ENCODE data around the gene VAV1.

Gene VAV1

DNA sequence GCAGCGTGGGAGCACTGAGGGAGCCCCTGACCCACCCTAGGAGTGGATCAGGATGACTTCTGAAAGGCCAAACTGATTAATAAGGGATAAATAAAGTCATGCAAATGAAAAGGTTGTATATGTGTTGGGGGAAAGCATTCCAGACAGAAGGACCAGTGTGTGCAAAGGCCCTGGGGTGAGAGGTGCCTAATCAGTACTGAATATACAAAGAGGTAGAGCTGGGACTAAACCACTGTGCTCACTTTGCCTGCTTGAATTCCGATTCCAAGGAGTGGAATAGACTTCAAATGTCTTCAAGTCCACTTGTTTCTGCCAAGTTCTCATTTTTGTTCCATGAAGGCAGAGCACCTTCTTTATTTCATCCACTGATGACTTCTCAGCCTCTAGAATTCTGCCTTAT is 82.2 kb downstream of the VAV1 start:
- Histone ChIP-seq H3K36me3 (ENCODE audit: control insufficient read depth in 4 of 4, insufficient read depth in 4 of 4, low read length in 3 of 4) (peaks cover 12 to 63% (median 39%) of the 10 kb centered on the region in 4 experiments), H3K27me3 (replicated peaks in 2 of 5; ENCODE audit: control insufficient read depth in 4 of 5, insufficient read depth in 5 of 5, low read length in 4 of 5) (no peaks in the 10 kb centered on the region), H3K4me1 (ENCODE audit: control extremely low read depth in 1 of 4, control insufficient read depth in 4 of 4, insufficient read depth in 4 of 4, low read length in 3 of 4) (no peaks in the 10 kb centered on the region), H3K4me3 (ENCODE audit: control insufficient read depth in 1 of 7, extremely low read depth in 1 of 7, insufficient read depth in 4 of 7, low read depth in 2 of 7, low read length in 6 of 7) (no peak overlapping the region), H3K9me3 (ENCODE audit: control extremely low read depth in 1 of 5, control insufficient read depth in 4 of 5, insufficient read depth in 2 of 5, low read depth in 1 of 5, low read length in 4 of 5) (no peaks in the 10 kb centered on the region), H3K27ac (ENCODE audit: insufficient read depth in 1 of 2, low read depth in 1 of 2, low read length in 2 of 2, poor library complexity in 1 of 2, severe bottlenecking in 2 of 2) (no peak overlapping the region)
- no peak for DNase-seq
- WGBS (ENCODE audit: insufficient coverage) = 94% methylated on average over 2 of the region's 2 CpGs
- ChIA-PET CTCF (no interaction called here), POLR2A (interaction anchor here (0.5 kb wide), 1 partner anchor 13 kb away, joined by 3 read pairs; no protein-coding TSS in a partner anchor)

DNA sequence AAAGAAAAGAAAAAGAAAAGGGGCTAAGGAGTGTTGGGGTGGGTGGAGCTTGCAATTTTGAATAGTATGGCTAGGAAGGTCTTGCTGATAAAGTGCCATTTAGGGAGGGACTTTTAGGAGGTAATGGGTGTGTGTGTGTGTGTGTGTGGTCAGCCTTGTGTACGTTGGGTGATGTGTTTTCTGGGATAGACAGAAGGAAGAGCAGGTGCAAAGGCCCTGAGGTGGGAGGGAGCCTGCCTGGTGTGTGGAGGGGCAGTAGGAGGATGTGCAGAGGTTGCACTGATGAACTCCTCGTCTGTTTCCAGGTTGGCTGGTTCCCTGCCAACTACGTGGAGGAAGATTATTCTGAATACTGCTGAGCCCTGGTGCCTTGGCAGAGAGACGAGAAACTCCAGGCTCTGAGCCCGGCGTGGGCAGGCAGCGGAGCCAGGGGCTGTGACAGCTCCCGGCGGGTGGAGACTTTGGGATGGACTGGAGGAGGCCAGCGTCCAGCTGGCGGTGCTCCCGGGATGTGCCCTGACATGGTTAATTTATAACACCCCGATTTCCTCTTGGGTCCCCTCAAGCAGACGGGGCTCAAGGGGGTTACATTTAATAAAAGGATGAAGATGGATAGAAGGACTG is 84.4 kb downstream of the VAV1 start:
- Histone ChIP-seq H3K9me3 (ENCODE audit: control extremely low read depth in 1 of 5, control insufficient read depth in 4 of 5, insufficient read depth in 2 of 5, low read depth in 1 of 5, low read length in 4 of 5) (no peaks in the 10 kb centered on the region), H3K36me3 (ENCODE audit: control insufficient read depth in 4 of 4, insufficient read depth in 4 of 4, low read length in 3 of 4) (peaks cover 7 to 47% (median 28%) of the 10 kb centered on the region in 4 experiments), H3K27ac (ENCODE audit: insufficient read depth in 1 of 2, low read depth in 1 of 2, low read length in 2 of 2, poor library complexity in 1 of 2, severe bottlenecking in 2 of 2) (no peak overlapping the region), H3K27me3 (replicated peaks in 2 of 5; ENCODE audit: control insufficient read depth in 4 of 5, insufficient read depth in 5 of 5, low read length in 4 of 5) (no peaks in the 10 kb centered on the region), H3K4me1 (ENCODE audit: control extremely low read depth in 1 of 4, control insufficient read depth in 4 of 4, insufficient read depth in 4 of 4, low read length in 3 of 4) (peaks cover 0 to 6% (median 0%) of the 10 kb centered on the region in 4 experiments), H3K4me3 (ENCODE audit: control insufficient read depth in 1 of 7, extremely low read depth in 1 of 7, insufficient read depth in 4 of 7, low read depth in 2 of 7, low read length in 6 of 7) (no peak overlapping the region)
- CTCF ChIA-PET = no interaction called here
- POLR2A ChIA-PET = no interaction called here
- WGBS (ENCODE audit: insufficient coverage) = 93% methylated on average over 9 of the region's 14 CpGs
- DNase-seq = no peak

GRCh38 chr19:6861683-6862286 is 89.3 kb downstream of the VAV1 start:
- ChIA-PET CTCF (interaction anchor here (0.7 to 4.5 kb wide), 4 partner anchors 59 to 228 kb away, joined by 3 to 31 read pairs (median 10); partner anchors contain the start of gene GPR108), POLR2A (interaction anchor here (0.8 to 1.3 kb wide), 3 partner anchors 59 to 108 kb away, joined by 3 to 4 read pairs (median 3); partner anchors contain the start of gene VAV1)
- WGBS (ENCODE audit: insufficient coverage) = no CpG with 5 or more reads among the region's 10 CpGs
- peaks cover 1 to 8% (median 4%) of the 10 kb centered on the region in 4 experiments for H3K36me3 ChIP-seq (ENCODE audit: control insufficient read depth in 4 of 4, insufficient read depth in 4 of 4, low read length in 3 of 4)
- H3K4me3 ChIP-seq (ENCODE audit: control insufficient read depth in 1 of 7, extremely low read depth in 1 of 7, insufficient read depth in 4 of 7, low read depth in 2 of 7, low read length in 6 of 7) = no peak overlapping the region
- DNase-seq = no peak
- H3K27me3 ChIP-seq (replicated peaks in 2 of 5; ENCODE audit: control insufficient read depth in 4 of 5, insufficient read depth in 5 of 5, low read length in 4 of 5) = no peaks in the 10 kb centered on the region
- H3K4me1 ChIP-seq (ENCODE audit: control extremely low read depth in 1 of 4, control insufficient read depth in 4 of 4, insufficient read depth in 4 of 4, low read length in 3 of 4) = peaks cover 3 to 31% (median 23%) of the 10 kb centered on the region in 4 experiments
- H3K27ac ChIP-seq (ENCODE audit: insufficient read depth in 1 of 2, low read depth in 1 of 2, low read length in 2 of 2, poor library complexity in 1 of 2, severe bottlenecking in 2 of 2) = no peak overlapping the region
- no peaks in the 10 kb centered on the region for H3K9me3 ChIP-seq (ENCODE audit: control extremely low read depth in 1 of 5, control insufficient read depth in 4 of 5, insufficient read depth in 2 of 5, low read depth in 1 of 5, low read length in 4 of 5)

GRCh38 chr19:6862673-6863078 is 90.2 kb downstream of the VAV1 start:
- Histone ChIP-seq H3K4me3 (ENCODE audit: control insufficient read depth in 1 of 7, extremely low read depth in 1 of 7, insufficient read depth in 4 of 7, low read depth in 2 of 7, low read length in 6 of 7) (peak overlapping the region in 3 of 7 experiments; percentile 60 to 75 (median 69)), H3K4me1 (ENCODE audit: control extremely low read depth in 1 of 4, control insufficient read depth in 4 of 4, insufficient read depth in 4 of 4, low read length in 3 of 4) (peaks cover 4 to 40% (median 31%) of the 10 kb centered on the region in 4 experiments), H3K36me3 (ENCODE audit: control insufficient read depth in 4 of 4, insufficient read depth in 4 of 4, low read length in 3 of 4) (no peaks in the 10 kb centered on the region), H3K9me3 (ENCODE audit: control extremely low read depth in 1 of 5, control insufficient read depth in 4 of 5, insufficient read depth in 2 of 5, low read depth in 1 of 5, low read length in 4 of 5) (no peaks in the 10 kb centered on the region), H3K27ac (ENCODE audit: insufficient read depth in 1 of 2, low read depth in 1 of 2, low read length in 2 of 2, poor library complexity in 1 of 2, severe bottlenecking in 2 of 2) (no peak overlapping the region), H3K27me3 (replicated peaks in 2 of 5; ENCODE audit: control insufficient read depth in 4 of 5, insufficient read depth in 5 of 5, low read length in 4 of 5) (no peaks in the 10 kb centered on the region)
- ChIA-PET POLR2A (interaction anchor here (0.6 to 0.8 kb wide), 2 partner anchors 60 to 95 kb away, joined by 3 to 7 read pairs; partner anchors contain the start of gene SH2D3A), CTCF (interaction anchor here (0.7 to 4.5 kb wide), 16 partner anchors 9 to 384 kb away, joined by 3 to 31 read pairs (median 6); partner anchors contain the start of genes GPR108 and VAV1)
- 2% methylated on average over 14 of the region's 16 CpGs for WGBS (ENCODE audit: insufficient coverage)
- peak; percentile 85 to 92 (median 91) for DNase-seq

- Histone ChIP-seq H3K4me1 (ENCODE audit: control extremely low read depth in 1 of 4, control insufficient read depth in 4 of 4, insufficient read depth in 4 of 4, low read length in 3 of 4) (peaks cover 4 to 57% (median 48%) of the 10 kb centered on the region in 4 experiments), H3K36me3 (ENCODE audit: control insufficient read depth in 4 of 4, insufficient read depth in 4 of 4, low read length in 3 of 4) (no peaks in the 10 kb centered on the region), H3K9me3 (ENCODE audit: control extremely low read depth in 1 of 5, control insufficient read depth in 4 of 5, insufficient read depth in 2 of 5, low read depth in 1 of 5, low read length in 4 of 5) (no peaks in the 10 kb centered on the region), H3K27me3 (replicated peaks in 2 of 5; ENCODE audit: control insufficient read depth in 4 of 5, insufficient read depth in 5 of 5, low read length in 4 of 5) (no peaks in the 10 kb centered on the region), H3K4me3 (ENCODE audit: control insufficient read depth in 1 of 7, extremely low read depth in 1 of 7, insufficient read depth in 4 of 7, low read depth in 2 of 7, low read length in 6 of 7) (peak overlapping the region in 2 of 7 experiments; percentile 4 to 45), H3K27ac (ENCODE audit: insufficient read depth in 1 of 2, low read depth in 1 of 2, low read length in 2 of 2, poor library complexity in 1 of 2, severe bottlenecking in 2 of 2) (no peak overlapping the region)
- CTCF ChIA-PET = interaction anchor here (0.7 to 4.5 kb wide), 25 partner anchors 12 to 383 kb away, joined by 3 to 31 read pairs (median 5); partner anchors contain the start of genes DENND1C, GPR108 and VAV1
- POLR2A ChIA-PET = interaction anchor here (0.5 to 1.6 kb wide), 3 partner anchors 27 to 126 kb away, joined by 3 to 7 read pairs (median 3); no protein-coding TSS in a partner anchor
- DNase-seq = peak in 2 of 3 donors; percentile 31 to 52
- WGBS (ENCODE audit: insufficient coverage) = 26% methylated on average over 4 of the region's 9 CpGs
Observed at GRCh38 chr19:6864325-6864940, 91.9 kb downstream of the VAV1 start.

- Histone ChIP-seq H3K4me1 (ENCODE audit: control extremely low read depth in 1 of 4, control insufficient read depth in 4 of 4, insufficient read depth in 4 of 4, low read length in 3 of 4) (peaks cover 4 to 61% (median 52%) of the 10 kb centered on the region in 4 experiments), H3K27ac (ENCODE audit: insufficient read depth in 1 of 2, low read depth in 1 of 2, low read length in 2 of 2, poor library complexity in 1 of 2, severe bottlenecking in 2 of 2) (no peak overlapping the region), H3K9me3 (ENCODE audit: control extremely low read depth in 1 of 5, control insufficient read depth in 4 of 5, insufficient read depth in 2 of 5, low read depth in 1 of 5, low read length in 4 of 5) (no peaks in the 10 kb centered on the region), H3K36me3 (ENCODE audit: control insufficient read depth in 4 of 4, insufficient read depth in 4 of 4, low read length in 3 of 4) (no peaks in the 10 kb centered on the region), H3K4me3 (ENCODE audit: control insufficient read depth in 1 of 7, extremely low read depth in 1 of 7, insufficient read depth in 4 of 7, low read depth in 2 of 7, low read length in 6 of 7) (no peak overlapping the region), H3K27me3 (replicated peaks in 2 of 5; ENCODE audit: control insufficient read depth in 4 of 5, insufficient read depth in 5 of 5, low read length in 4 of 5) (no peaks in the 10 kb centered on the region)
- POLR2A ChIA-PET = no interaction called here
- CTCF ChIA-PET = interaction anchor here (0.7 to 2.2 kb wide), 4 partner anchors 24 to 97 kb away, joined by 3 to 10 read pairs (median 4); no protein-coding TSS in a partner anchor
- DNase-seq = no peak
- WGBS (ENCODE audit: insufficient coverage) = 92% methylated on average over 10 of the region's 10 CpGs
Observed at GRCh38 chr19:6865849-6866248, 93.3 kb downstream of the VAV1 start.
